Fibroblast of pulmonary artery (primary cell): ENCODE results near the gene SDC4.
"Not testable (repeated sequence)": the region's sequence is repeated elsewhere in the genome, so short reads cannot be mapped to it uniquely, and the experiment has no call there.

Experiments used
- DNase-seq: peaks from one replicate; pipeline ENCODE4 v3.0.0-alpha.2; 2010; ENCODE audit warnings: low read depth
- H3K4me3 ChIP-seq: replicated peaks from 2 replicates; pipeline ENCODE4 v1.5.1; 2011; ENCODE audit warnings: low read depth, mild to moderate bottlenecking, control low read depth, low read length, moderate library complexity
- TF ChIP-seq, protein P1 (sequence below): IDR thresholded peaks from 2 replicates; pipeline ENCODE4 v1.5.1; 2011; ENCODE audit warnings: mild to moderate bottlenecking, control low read depth, low read length, inconsistent platforms; ENCODE audit errors: missing control alignments

Gene SDC4

GRCh38 chr20:45359069-45359405, 10.8 kb upstream of the SDC4 start:
- TF ChIP-seq, protein P1, sequence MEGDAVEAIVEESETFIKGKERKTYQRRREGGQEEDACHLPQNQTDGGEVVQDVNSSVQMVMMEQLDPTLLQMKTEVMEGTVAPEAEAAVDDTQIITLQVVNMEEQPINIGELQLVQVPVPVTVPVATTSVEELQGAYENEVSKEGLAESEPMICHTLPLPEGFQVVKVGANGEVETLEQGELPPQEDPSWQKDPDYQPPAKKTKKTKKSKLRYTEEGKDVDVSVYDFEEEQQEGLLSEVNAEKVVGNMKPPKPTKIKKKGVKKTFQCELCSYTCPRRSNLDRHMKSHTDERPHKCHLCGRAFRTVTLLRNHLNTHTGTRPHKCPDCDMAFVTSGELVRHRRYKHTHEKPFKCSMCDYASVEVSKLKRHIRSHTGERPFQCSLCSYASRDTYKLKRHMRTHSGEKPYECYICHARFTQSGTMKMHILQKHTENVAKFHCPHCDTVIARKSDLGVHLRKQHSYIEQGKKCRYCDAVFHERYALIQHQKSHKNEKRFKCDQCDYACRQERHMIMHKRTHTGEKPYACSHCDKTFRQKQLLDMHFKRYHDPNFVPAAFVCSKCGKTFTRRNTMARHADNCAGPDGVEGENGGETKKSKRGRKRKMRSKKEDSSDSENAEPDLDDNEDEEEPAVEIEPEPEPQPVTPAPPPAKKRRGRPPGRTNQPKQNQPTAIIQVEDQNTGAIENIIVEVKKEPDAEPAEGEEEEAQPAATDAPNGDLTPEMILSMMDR: no peak
- no peak overlapping the region for H3K4me3 ChIP-seq

GRCh38 chr20:45358282-45359068, 10.3 kb upstream of the SDC4 start:
- peak; percentile 93 for DNase-seq
- H3K4me3 ChIP-seq: no peak overlapping the region
- TF ChIP-seq, protein P1: no peak

More at GRCh38 chr20:45359069-45359405, 10.8 kb upstream of the SDC4 start:
- DNase-seq: peak; percentile 77

GRCh38 chr20:45355209-45356084, 7.2 kb upstream of the SDC4 start:
- TF ChIP-seq, protein P1: no peak
- peak; percentile 67 for DNase-seq
- no peak overlapping the region for H3K4me3 ChIP-seq

DNA sequence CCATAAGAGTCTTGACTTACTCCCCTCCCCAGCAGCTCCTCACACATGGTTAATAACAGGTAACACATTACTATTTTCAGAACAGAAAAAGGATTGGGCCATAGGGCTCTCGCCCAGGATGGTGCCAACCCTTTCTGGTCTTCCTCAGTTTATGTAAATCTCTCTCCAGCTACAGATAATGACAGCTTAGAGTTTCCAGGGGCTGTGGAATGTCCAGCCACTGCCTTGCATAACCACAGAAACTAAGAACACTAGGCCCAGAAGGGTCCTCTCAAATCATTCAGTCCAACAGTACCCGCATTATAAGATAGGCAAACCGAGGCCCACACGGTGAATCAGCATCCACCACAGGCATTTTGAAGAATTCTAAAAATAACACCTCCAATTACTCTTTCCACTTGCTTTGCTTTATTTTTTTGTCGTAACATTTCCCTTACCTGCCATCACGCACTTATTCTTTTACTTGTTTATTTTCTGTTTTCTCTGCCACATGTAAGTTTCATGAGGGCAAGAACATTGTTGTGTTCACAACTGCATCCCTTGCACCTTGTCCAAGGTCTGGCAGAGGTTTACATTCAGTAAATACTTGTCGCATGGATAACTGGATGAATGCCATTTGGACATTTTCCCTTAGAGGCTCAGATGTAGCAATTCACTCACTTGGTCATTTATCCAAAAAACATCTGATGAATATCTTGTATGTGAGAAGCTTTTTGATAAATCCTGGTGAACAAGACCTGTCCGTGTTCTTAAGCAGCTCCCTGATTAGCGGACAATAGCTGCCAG, 6.4 kb upstream of the SDC4 start:
- DNase-seq: peak; percentile 49
- H3K4me3 ChIP-seq: no peak overlapping the region
- TF ChIP-seq, protein P1: no peak

GRCh38 chr20:45353746-45354145, 5.5 kb upstream of the SDC4 start:
- DNase-seq: no peak
- TF ChIP-seq, protein P1: no peak
- H3K4me3 ChIP-seq: no peak overlapping the region

- no peak overlapping the region for H3K4me3 ChIP-seq
- TF ChIP-seq, protein P1: no peak
- no peak for DNase-seq
Observed at GRCh38 chr20:45352729-45353128, 4.5 kb upstream of the SDC4 start.

- DNase-seq, H3K4me3 ChIP-seq: not testable (repeated sequence)
Observed at GRCh38 chr20:45350795-45351194, 2.6 kb upstream of the SDC4 start.
